ENCODE data around the gene SMARCE1.
A peak's percentile ranks its signal among the peaks of the same experiment; 100 is the strongest.

The SMARCE1 gene

DNA sequence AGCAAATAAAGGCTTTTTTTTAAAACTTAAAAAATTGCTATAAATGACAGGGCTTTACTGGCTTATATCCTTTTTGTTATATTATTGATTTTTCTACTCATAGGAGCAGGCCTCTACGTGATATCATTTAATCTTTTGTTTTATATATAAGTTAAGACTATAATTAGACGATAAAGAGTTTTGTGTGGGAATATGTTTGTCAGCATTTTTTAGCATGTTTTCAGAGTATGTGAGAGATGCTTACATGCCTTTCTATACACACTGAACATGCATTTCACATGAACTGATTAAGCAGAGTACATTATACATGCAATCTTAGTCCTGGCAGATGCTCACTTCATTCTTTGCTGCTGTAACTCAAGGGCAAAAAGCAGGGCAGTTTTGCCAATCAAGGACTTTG is 25.0 kb upstream of the SMARCE1 start:
- H3K4me3 ChIP-seq (ENCODE audit: low read length) = no peak overlapping the region
- no peak overlapping the region for H3K9ac ChIP-seq (ENCODE audit: low read length)
- H3K36me3 ChIP-seq (ENCODE audit: control insufficient read depth, insufficient read depth, low read length, severe bottlenecking) = no peaks in the 10 kb centered on the region
- no peaks in the 10 kb centered on the region for H3K9me3 ChIP-seq (ENCODE audit: control insufficient read depth, low read length)
- DNase-seq (ENCODE audit: low read depth) = no peak
- H3K4me1 ChIP-seq (ENCODE audit: control insufficient read depth, insufficient read depth, low read length) = no peaks in the 10 kb centered on the region
- peaks cover 23% of the 10 kb centered on the region for H3K27me3 ChIP-seq (replicated peaks; ENCODE audit: control insufficient read depth, insufficient read depth, low read length)

DNA sequence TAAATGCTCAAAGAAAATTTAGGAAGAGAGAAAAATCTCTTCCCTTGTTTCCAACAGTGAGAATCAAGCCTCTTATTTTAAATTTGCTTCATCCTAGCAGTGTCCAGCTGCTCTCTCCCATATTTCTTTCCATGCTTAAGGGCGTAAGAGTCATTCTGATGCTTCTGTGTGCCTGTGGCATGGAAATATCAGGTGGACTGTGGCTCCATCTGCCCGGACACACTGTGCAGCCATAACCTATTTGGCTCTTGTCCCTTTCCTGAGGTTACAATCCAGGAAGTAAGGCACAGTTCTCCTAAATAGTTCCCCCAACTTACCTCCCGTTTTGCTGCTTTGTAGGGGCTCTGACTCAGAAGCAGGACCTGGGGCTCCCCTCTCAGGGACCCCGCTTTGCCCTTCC is 23.7 kb upstream of the SMARCE1 start:
- H3K4me1 ChIP-seq (ENCODE audit: control insufficient read depth, insufficient read depth, low read length) = no peaks in the 10 kb centered on the region
- peaks cover 10% of the 10 kb centered on the region for H3K27me3 ChIP-seq (replicated peaks; ENCODE audit: control insufficient read depth, insufficient read depth, low read length)
- DNase-seq (ENCODE audit: low read depth) = no peak
- H3K9me3 ChIP-seq (ENCODE audit: control insufficient read depth, low read length) = no peaks in the 10 kb centered on the region
- no peak overlapping the region for H3K9ac ChIP-seq (ENCODE audit: low read length)
- H3K36me3 ChIP-seq (ENCODE audit: control insufficient read depth, insufficient read depth, low read length, severe bottlenecking) = no peaks in the 10 kb centered on the region
- H3K4me3 ChIP-seq (ENCODE audit: low read length) = no peak overlapping the region

DNA sequence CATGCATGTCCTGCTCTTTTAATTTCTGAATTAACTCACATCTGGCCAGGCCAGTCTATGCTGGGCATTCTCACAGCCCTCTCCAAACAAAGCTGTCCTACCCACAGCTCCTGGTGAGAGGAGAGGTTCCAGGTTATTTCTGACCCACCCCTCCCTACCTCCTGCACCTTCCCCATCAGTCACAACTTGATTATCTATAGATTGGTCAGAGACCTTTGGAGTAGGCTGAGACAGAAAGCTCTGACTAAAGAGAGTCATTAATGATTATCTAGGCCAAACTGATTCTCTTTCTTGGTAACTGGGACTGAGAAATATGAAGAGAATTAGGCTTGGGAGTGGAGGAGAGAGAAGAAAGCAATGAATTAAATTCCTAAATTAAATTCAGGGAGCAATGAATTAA is 18.7 kb upstream of the SMARCE1 start:
- DNase-seq (ENCODE audit: low read depth) = no peak
- Histone ChIP-seq H3K27me3 (replicated peaks; ENCODE audit: control insufficient read depth, insufficient read depth, low read length) (no peaks in the 10 kb centered on the region), H3K4me1 (ENCODE audit: control insufficient read depth, insufficient read depth, low read length) (peaks cover 7% of the 10 kb centered on the region), H3K4me3 (ENCODE audit: low read length) (no peak overlapping the region), H3K36me3 (ENCODE audit: control insufficient read depth, insufficient read depth, low read length, severe bottlenecking) (no peaks in the 10 kb centered on the region), H3K9me3 (ENCODE audit: control insufficient read depth, low read length) (no peaks in the 10 kb centered on the region), H3K9ac (ENCODE audit: low read length) (no peak overlapping the region)

DNA sequence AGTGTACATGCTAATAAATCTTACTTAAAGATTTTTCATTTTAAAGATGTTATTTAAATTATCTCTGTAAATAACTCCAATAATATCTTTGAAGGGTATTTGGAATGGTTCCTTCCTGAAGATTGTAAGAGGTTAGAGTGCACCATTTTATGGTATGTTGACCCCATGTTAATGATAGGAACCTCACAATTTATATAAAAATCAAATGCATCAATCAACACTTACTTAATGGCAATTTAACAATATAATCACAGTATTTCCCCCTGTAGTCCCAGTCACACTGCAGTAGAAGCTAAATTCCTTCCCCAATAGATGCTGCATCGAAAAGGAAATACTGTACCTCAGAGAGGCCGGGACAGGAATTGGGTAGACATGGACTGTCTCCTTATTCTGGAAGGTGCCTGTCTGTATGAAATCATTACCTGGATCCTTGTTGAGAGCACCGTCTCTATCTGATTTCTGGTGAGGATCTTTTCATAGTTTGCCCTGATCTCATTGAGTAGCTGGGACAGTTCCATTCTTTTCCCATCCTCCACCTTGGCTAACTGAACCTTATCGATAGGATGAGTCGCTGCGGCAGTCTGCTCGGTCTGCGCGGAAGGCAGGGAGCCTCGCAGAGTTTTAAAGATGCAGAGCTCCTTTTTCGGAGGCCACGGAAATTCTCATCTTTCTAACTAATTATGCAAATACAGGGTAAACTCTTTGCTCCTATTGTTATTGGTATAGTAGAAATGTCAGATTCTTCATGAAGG is 17.1 kb upstream of the SMARCE1 start, which contains the start of gene KRT222:
Gene KRT222, minus strand, starts transcription at position 596 of the 752 bp plus-strand sequence. Its CDS starts 78 bp downstream, at position 518.
- Histone ChIP-seq H3K36me3 (ENCODE audit: control insufficient read depth, insufficient read depth, low read length, severe bottlenecking) (no peaks in the 10 kb centered on the region), H3K4me3 (ENCODE audit: low read length) (peak within 1 kb of the TSS; percentile 80), H3K9me3 (ENCODE audit: control insufficient read depth, low read length) (no peaks in the 10 kb centered on the region), H3K4me1 (ENCODE audit: control insufficient read depth, insufficient read depth, low read length) (peaks cover 7% of the 10 kb centered on the region), H3K27me3 (replicated peaks; ENCODE audit: control insufficient read depth, insufficient read depth, low read length) (no peaks in the 10 kb centered on the region), H3K9ac (ENCODE audit: low read length) (peak within 1 kb of the TSS; percentile 21)
- DNase-seq (ENCODE audit: low read depth) = no peak

DNA sequence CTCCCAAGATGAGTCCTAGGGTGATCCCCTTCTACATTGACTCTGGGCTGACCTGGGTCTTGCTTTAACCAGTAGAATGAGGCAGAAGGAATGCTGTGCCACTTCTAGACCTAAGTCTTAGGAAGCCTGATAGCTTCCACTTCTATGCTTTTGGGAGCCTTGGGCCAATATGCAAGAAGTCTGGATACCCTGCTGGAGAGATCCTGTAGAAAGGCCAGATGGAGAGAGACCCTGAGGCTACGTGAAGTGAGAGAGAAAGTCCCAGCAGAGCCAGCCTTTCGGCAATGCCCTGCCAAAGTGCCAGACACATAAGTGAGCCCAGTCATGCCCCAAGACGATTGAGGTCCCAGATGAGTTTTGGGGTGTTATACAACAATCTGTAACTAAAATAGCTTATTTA is 15.6 kb upstream of the SMARCE1 start:
- Histone ChIP-seq H3K4me3 (ENCODE audit: low read length) (no peak overlapping the region), H3K9ac (ENCODE audit: low read length) (no peak overlapping the region), H3K27me3 (replicated peaks; ENCODE audit: control insufficient read depth, insufficient read depth, low read length) (no peaks in the 10 kb centered on the region), H3K36me3 (ENCODE audit: control insufficient read depth, insufficient read depth, low read length, severe bottlenecking) (no peaks in the 10 kb centered on the region), H3K9me3 (ENCODE audit: control insufficient read depth, low read length) (no peaks in the 10 kb centered on the region), H3K4me1 (ENCODE audit: control insufficient read depth, insufficient read depth, low read length) (peaks cover 7% of the 10 kb centered on the region)
- no peak for DNase-seq (ENCODE audit: low read depth)

DNA sequence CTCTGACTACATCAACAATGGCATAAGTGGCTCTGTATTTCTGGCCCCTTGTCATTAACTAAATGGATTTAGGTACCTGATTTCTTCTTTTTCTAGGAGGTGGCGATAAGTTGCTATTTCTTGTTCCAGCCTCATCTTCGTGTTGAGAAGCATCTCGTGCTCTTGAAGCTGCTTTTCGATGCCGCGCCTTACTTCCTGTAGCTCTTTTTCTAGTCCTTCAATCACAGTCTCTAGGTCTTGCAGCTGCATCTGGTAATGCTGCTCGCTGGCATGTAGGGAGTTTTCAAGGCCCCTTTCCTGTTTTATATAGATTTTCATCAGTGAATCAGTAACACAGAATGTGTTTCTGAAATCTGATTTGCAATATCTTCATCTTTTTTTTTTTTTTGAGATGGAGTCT is 12.3 kb upstream of the SMARCE1 start:
- Histone ChIP-seq H3K36me3 (ENCODE audit: control insufficient read depth, insufficient read depth, low read length, severe bottlenecking) (no peaks in the 10 kb centered on the region), H3K4me1 (ENCODE audit: control insufficient read depth, insufficient read depth, low read length) (peaks cover 3% of the 10 kb centered on the region), H3K27me3 (replicated peaks; ENCODE audit: control insufficient read depth, insufficient read depth, low read length) (no peaks in the 10 kb centered on the region), H3K9ac (ENCODE audit: low read length) (no peak overlapping the region), H3K4me3 (ENCODE audit: low read length) (no peak overlapping the region), H3K9me3 (ENCODE audit: control insufficient read depth, low read length) (no peaks in the 10 kb centered on the region)
- no peak for DNase-seq (ENCODE audit: low read depth)

DNA sequence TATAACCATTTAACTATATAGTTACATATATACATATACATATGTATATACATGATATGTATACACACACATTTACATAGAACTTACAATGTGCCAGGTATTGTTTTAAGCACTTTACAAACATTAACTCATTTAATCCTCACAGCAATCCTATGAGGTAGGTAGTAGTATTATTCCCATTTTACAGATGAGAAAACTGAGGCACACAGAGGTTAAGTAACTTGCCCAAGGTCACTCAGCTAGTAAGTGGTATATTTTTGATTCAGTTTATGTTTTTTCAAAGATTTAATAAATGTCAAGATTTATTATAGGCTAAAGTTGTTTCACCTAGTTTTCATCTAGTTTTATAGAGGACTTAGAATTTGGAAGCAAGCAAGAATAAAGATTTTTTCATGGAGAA is 10.8 kb upstream of the SMARCE1 start:
- Histone ChIP-seq H3K4me3 (ENCODE audit: low read length) (no peak overlapping the region), H3K9me3 (ENCODE audit: control insufficient read depth, low read length) (no peaks in the 10 kb centered on the region), H3K36me3 (ENCODE audit: control insufficient read depth, insufficient read depth, low read length, severe bottlenecking) (no peaks in the 10 kb centered on the region), H3K9ac (ENCODE audit: low read length) (no peak overlapping the region), H3K27me3 (replicated peaks; ENCODE audit: control insufficient read depth, insufficient read depth, low read length) (no peaks in the 10 kb centered on the region), H3K4me1 (ENCODE audit: control insufficient read depth, insufficient read depth, low read length) (no peaks in the 10 kb centered on the region)
- DNase-seq (ENCODE audit: low read depth) = no peak

DNA sequence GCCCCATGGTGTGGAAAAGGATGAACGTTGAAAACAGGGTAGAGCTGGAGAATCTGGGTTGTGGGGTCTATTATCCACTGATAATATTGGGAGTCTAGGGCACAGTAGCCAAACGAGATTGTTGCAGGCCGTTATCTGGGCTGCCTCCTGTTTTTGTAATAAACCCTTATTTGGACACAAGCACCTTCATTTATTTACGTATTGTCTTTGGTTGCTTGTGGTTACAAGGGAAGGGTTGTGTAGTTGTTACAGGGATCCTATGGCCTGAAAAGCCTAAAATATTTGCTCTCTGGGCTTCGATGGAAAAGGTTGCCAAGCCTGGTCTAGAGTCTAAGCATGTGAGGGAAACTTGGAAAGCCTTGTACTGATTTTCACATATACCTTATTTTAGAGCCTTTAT is 4.3 kb upstream of the SMARCE1 start:
- H3K9ac ChIP-seq (ENCODE audit: low read length) = no peak overlapping the region
- no peak for DNase-seq (ENCODE audit: low read depth)
- no peaks in the 10 kb centered on the region for H3K9me3 ChIP-seq (ENCODE audit: control insufficient read depth, low read length)
- H3K4me3 ChIP-seq (ENCODE audit: low read length) = no peak overlapping the region
- H3K36me3 ChIP-seq (ENCODE audit: control insufficient read depth, insufficient read depth, low read length, severe bottlenecking) = no peaks in the 10 kb centered on the region
- H3K27me3 ChIP-seq (replicated peaks; ENCODE audit: control insufficient read depth, insufficient read depth, low read length) = no peaks in the 10 kb centered on the region
- peaks cover 15% of the 10 kb centered on the region for H3K4me1 ChIP-seq (ENCODE audit: control insufficient read depth, insufficient read depth, low read length)

DNA sequence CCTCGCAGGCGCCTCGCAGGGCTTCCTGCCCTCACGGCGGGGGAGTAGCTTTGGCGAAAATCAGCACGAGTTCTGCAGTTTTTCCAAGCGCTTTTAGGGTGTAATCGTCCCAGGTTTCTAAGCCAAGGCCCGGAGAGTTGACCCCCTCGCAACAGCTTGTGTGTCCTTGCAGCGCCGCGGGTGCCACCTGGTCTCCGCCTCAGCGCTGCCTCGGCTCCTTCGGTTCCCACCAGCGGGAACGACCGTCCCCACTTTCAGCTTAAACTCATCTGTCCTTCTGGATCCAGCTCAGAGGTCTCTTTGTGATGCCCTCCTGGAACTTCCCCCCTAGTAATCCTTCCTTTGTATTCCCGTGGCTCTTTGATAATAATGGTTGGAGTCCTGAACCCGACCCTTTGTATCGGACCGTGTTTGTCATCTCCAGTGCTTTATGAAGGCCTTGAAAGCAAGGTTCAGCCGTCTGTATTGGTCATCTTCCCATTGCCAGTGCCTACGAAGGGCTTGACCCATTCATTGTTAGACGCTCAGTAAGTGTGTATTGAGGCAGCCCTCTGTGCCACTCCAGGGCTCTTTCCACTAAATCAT is 858 bp upstream of the SMARCE1 start:
- peak; percentile 71 for DNase-seq (ENCODE audit: low read depth)
- H3K4me1 ChIP-seq (ENCODE audit: control insufficient read depth, insufficient read depth, low read length) = peaks cover 39% of the 10 kb centered on the region

DNA sequence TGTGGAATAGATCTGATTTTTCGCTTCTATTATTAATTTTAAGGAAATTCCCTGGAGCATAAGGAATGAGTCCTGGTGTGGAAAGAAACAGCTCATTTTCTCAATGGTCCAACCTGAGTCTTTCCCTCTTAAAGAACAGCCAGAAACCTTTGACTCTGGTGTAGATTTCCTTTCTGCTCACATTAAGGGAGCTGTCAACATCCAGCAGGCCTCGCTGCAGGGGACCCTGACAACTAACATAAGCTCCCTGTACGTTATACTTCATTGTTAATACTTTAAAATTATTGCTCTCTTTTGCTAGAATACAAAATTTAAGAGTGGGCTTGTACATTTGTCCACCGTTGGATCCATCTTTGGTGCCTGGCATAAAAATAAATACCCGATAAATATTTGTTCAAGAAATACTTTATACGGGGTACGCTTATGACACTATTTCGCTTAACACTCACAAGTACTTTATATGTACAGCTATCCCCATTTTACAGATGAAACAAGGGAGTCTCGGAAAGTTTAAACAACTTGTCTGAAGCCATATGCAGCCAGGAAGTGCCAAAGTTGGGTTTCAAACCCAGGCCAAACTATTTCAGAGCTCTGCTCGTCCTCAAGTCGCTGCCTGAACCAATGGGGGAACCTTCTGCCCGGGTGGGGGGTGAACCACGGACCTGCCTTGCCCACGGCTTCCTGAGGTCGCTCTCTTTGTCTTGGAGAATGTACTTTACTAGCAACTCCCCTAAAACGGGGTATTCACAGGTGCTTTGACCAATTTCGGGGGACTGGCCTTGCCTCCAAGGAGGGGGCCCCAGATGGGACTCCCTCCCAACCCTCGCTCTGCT is 611 bp downstream of the SMARCE1 start:
- Histone ChIP-seq H3K36me3 (ENCODE audit: control insufficient read depth, insufficient read depth, low read length, severe bottlenecking) (peaks cover 34% of the 10 kb centered on the region), H3K27me3 (replicated peaks; ENCODE audit: control insufficient read depth, insufficient read depth, low read length) (no peaks in the 10 kb centered on the region), H3K9me3 (ENCODE audit: control insufficient read depth, low read length) (no peaks in the 10 kb centered on the region), H3K9ac (ENCODE audit: low read length) (peak overlapping the region; percentile 99), H3K4me1 (ENCODE audit: control insufficient read depth, insufficient read depth, low read length) (peaks cover 37% of the 10 kb centered on the region), H3K4me3 (ENCODE audit: low read length) (peak overlapping the region; percentile 99)
- peak; percentile 61 for DNase-seq (ENCODE audit: low read depth)

More for the DNA sequence above, 858 bp upstream of the SMARCE1 start:
- Histone ChIP-seq H3K9ac (ENCODE audit: low read length) (peak overlapping the region; percentile 99), H3K4me3 (ENCODE audit: low read length) (peak overlapping the region; percentile 99), H3K9me3 (ENCODE audit: control insufficient read depth, low read length) (no peaks in the 10 kb centered on the region), H3K27me3 (replicated peaks; ENCODE audit: control insufficient read depth, insufficient read depth, low read length) (no peaks in the 10 kb centered on the region), H3K36me3 (ENCODE audit: control insufficient read depth, insufficient read depth, low read length, severe bottlenecking) (peaks cover 19% of the 10 kb centered on the region)

DNA sequence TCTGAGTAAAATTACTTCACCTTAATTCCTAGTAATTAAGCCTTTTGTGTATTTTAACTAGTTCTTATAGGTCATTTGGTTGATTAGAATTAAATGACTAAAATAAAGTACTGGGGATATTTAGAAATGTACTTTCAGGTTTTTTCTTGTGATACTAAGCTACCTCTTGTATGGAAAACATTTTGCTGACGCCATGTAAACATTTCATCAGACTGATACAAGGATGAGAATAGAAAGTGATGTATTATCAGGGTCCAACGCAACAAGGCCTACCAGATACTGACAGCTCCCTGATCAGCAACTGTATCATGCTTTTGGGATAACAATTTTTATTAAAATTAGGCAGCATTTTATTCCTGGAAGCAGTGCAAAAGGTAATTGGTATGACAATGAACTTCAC is 1.7 kb downstream of the SMARCE1 start:
- H3K4me3 ChIP-seq (ENCODE audit: low read length) = peak overlapping the region; percentile 99
- no peak for DNase-seq (ENCODE audit: low read depth)
- H3K4me1 ChIP-seq (ENCODE audit: control insufficient read depth, insufficient read depth, low read length) = peaks cover 33% of the 10 kb centered on the region
- H3K36me3 ChIP-seq (ENCODE audit: control insufficient read depth, insufficient read depth, low read length, severe bottlenecking) = peaks cover 45% of the 10 kb centered on the region
- peak overlapping the region; percentile 99 for H3K9ac ChIP-seq (ENCODE audit: low read length)
- no peaks in the 10 kb centered on the region for H3K9me3 ChIP-seq (ENCODE audit: control insufficient read depth, low read length)
- no peaks in the 10 kb centered on the region for H3K27me3 ChIP-seq (replicated peaks; ENCODE audit: control insufficient read depth, insufficient read depth, low read length)

Measured in adipocyte (in vitro differentiated cells).